Measurements from ENCODE around the gene VPS4B.
A peak's percentile ranks its signal among the peaks of the same experiment; 100 is the strongest.

The VPS4B gene

DNA sequence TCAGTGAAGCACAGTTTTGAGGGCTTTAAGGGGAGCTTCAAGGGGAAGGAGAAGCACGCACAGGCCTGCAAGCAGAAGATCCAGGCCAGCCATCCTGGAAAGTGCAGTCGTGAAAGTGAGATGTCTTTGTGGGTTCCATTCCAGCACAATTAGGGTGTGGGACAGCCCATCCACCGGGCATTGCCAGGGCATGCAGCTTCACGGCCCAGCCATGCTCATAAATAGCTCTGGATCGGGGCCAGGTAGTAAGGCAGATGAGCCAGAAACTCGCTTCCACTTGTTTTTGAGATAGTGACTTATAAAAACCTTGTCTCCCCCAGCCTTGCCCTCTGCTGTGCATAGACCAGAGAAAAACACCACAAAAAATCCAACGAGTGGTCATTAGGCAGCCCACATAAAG is 76.2 kb downstream of the VPS4B start:
- no peak overlapping the region for H3K9ac ChIP-seq (ENCODE audit: low read length)
- H3K9me3 ChIP-seq (ENCODE audit: control insufficient read depth, insufficient read depth, low read depth, low read length): no peaks in the 10 kb centered on the region
- H3K27ac ChIP-seq (ENCODE audit: low read depth, low read length): no peak overlapping the region
- H3K4me3 ChIP-seq (ENCODE audit: low read depth, low read length): no peak overlapping the region
- H3K27me3 ChIP-seq (ENCODE audit: control insufficient read depth, insufficient read depth, low read length): no peaks in the 10 kb centered on the region
- H3K4me1 ChIP-seq (ENCODE audit: control insufficient read depth, insufficient read depth, low read length): no peaks in the 10 kb centered on the region
- peaks cover 84% of the 10 kb centered on the region for H3K36me3 ChIP-seq (ENCODE audit: control insufficient read depth, insufficient read depth, low read length)

DNA sequence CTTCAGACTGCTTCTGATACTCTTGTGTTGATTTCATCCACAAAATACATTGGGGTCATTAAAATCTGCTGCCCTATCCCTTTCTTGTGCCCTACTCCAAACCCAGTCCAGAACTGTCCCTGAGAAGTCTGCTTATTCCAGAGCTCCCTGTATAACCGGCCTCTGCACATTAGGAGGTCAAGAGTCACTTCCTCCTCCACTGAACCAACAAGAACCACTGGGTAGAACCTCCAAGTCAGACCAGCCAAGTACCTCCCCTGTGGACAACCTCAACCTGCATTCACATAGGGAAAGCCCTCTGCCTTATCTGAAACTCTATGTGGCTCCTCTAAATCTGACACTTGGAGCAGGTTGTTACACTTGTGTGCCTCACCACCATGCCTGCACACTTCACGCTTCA is 77.4 kb downstream of the VPS4B start:
- H3K9ac ChIP-seq (ENCODE audit: low read length): no peak overlapping the region
- H3K4me3 ChIP-seq (ENCODE audit: low read depth, low read length): no peak overlapping the region
- no peak overlapping the region; the same call in 1 of the 2 replicates for H3K27ac ChIP-seq (ENCODE audit: low read depth, low read length)
- H3K36me3 ChIP-seq (ENCODE audit: control insufficient read depth, insufficient read depth, low read length): peaks cover 80% of the 10 kb centered on the region
- H3K4me1 ChIP-seq (ENCODE audit: control insufficient read depth, insufficient read depth, low read length): peaks cover 9% of the 10 kb centered on the region
- no peaks in the 10 kb centered on the region for H3K27me3 ChIP-seq (ENCODE audit: control insufficient read depth, insufficient read depth, low read length)
- H3K9me3 ChIP-seq (ENCODE audit: control insufficient read depth, insufficient read depth, low read depth, low read length): no peaks in the 10 kb centered on the region

DNA sequence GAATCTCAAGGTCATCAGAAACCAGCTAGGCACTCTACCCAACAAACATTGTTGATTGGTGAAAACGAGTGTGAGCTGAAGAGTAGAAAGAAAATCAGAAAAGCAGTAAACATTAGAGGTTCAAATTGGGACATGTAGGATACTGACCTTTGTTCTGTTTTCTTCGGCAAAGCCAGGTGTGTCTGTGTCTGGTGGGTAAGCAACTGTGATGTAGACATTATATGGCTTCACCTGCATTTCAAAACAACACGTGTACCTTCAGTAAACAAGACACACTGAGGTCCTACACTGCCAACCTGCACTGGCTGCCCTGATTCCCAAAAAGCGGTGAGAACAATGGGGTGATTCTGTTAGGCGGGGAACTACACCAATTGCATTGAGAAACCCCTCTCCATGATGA is 78.0 kb downstream of the VPS4B start:
- Histone ChIP-seq H3K4me3 (ENCODE audit: low read depth, low read length) (no peak overlapping the region), H3K36me3 (ENCODE audit: control insufficient read depth, insufficient read depth, low read length) (peaks cover 78% of the 10 kb centered on the region), H3K27ac (ENCODE audit: low read depth, low read length) (no peak overlapping the region), H3K4me1 (ENCODE audit: control insufficient read depth, insufficient read depth, low read length) (peaks cover 9% of the 10 kb centered on the region), H3K9me3 (ENCODE audit: control insufficient read depth, insufficient read depth, low read depth, low read length) (no peaks in the 10 kb centered on the region), H3K27me3 (ENCODE audit: control insufficient read depth, insufficient read depth, low read length) (no peaks in the 10 kb centered on the region), H3K9ac (ENCODE audit: low read length) (no peak overlapping the region)

DNA sequence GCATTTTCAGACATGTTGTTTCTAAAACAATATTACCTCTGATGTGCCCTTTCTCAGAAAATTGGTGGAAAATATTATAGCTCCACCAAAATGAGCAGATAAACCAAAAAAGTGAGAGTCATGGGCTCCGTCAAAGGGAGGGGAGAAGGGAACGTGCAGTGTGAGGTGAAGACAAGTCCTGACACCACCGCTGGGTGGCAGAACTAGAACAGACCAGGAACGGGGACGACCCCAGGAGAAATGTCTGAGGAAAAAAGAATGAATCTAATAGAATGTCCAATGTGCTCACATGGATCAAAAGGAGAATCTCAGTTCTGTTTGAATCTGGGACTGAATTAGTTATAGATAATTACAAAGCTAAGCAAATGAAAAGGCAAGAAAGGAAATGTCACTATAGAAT is 80.1 kb downstream of the VPS4B start:
- Histone ChIP-seq H3K9me3 (ENCODE audit: control insufficient read depth, insufficient read depth, low read depth, low read length) (no peaks in the 10 kb centered on the region), H3K9ac (ENCODE audit: low read length) (no peak overlapping the region), H3K27ac (ENCODE audit: low read depth, low read length) (no peak overlapping the region), H3K4me1 (ENCODE audit: control insufficient read depth, insufficient read depth, low read length) (peaks cover 9% of the 10 kb centered on the region), H3K36me3 (ENCODE audit: control insufficient read depth, insufficient read depth, low read length) (peaks cover 79% of the 10 kb centered on the region), H3K27me3 (ENCODE audit: control insufficient read depth, insufficient read depth, low read length) (no peaks in the 10 kb centered on the region), H3K4me3 (ENCODE audit: low read depth, low read length) (no peak overlapping the region)

DNA sequence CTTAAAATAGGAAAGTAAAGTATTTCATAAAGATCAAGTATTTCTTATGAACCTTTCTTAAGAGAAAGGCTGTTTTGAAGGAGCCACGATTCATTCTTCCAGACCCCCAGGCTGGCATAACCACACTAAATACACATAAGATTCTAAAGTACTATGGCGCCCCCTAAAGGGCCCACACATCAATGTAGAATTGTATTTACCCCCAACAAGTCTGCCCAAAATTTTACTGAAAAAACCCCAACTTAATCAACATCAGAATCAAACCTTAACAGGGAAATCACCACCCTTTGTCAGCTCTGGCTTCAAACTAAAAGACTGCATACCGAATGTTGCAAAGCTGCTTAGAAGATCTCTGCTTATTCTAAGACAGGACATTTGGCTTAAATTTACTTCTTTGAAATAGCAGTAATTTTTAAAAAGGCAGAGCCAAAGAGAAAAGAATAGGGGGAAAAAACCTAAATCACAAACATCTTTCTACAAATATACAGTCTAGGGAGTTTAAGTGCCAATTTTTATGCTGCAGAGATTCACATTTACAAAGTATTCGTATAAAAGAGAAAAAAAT is 82.3 kb downstream of the VPS4B start:
- no peak overlapping the region for H3K4me3 ChIP-seq (ENCODE audit: low read depth, low read length)
- H3K27ac ChIP-seq (ENCODE audit: low read depth, low read length): peak overlapping the region; percentile 65; the same call in 1 of the 2 replicates

More for the DNA sequence above, 82.3 kb downstream of the VPS4B start:
- Histone ChIP-seq H3K9me3 (ENCODE audit: control insufficient read depth, insufficient read depth, low read depth, low read length) (no peaks in the 10 kb centered on the region), H3K9ac (ENCODE audit: low read length) (no peak overlapping the region), H3K27me3 (ENCODE audit: control insufficient read depth, insufficient read depth, low read length) (no peaks in the 10 kb centered on the region), H3K4me1 (ENCODE audit: control insufficient read depth, insufficient read depth, low read length) (peaks cover 9% of the 10 kb centered on the region), H3K36me3 (ENCODE audit: control insufficient read depth, insufficient read depth, low read length) (peaks cover 77% of the 10 kb centered on the region)

All from HUES6 (cell line).